IPS-18c (cell line): ENCODE data around the gene NFIX.
A peak's percentile ranks its signal among the peaks of the same experiment; 100 is the strongest.
"Not testable (repeated sequence)": the region's sequence is repeated elsewhere in the genome, so short reads cannot be mapped to it uniquely, and the experiment has no call there.

Experiments
- H3K4me3 ChIP-seq: 2 replicates; pipeline ENCODE4 v1.7.0; 2013; ENCODE audit warnings: low read depth, mild to moderate bottlenecking, low read length, moderate library complexity; ENCODE audit not compliant: insufficient read depth
- H3K9me3 ChIP-seq: one replicate; pipeline ENCODE4 v1.6.1; 2013; ENCODE audit warnings: mild to moderate bottlenecking, low read length, moderate library complexity; ENCODE audit not compliant: control insufficient read depth, insufficient read depth

The NFIX gene

GRCh38 chr19:12994701-12995595, at the start of gene NFIX:
Gene NFIX, plus strand, starts transcription at chr19:12995475. Its CDS starts 363 bp downstream, at chr19:12995838.
- Histone ChIP-seq H3K4me3 (peak within 1 kb of the TSS; percentile 24), H3K9me3 (no peaks in the 10 kb centered on the region)

- H3K4me3 ChIP-seq, result peak within 1 kb of the TSS; percentile 96
- H3K9me3 ChIP-seq, result no peaks in the 10 kb centered on the region
Measured at GRCh38 chr19:12945479-12946091, 49.7 kb upstream of the NFIX start, which contains the start of gene RAD23A. Gene RAD23A, plus strand, starts transcription at chr19:12945862. Its CDS starts 87 bp downstream, at chr19:12945949.

- no peaks in the 10 kb centered on the region for H3K9me3 ChIP-seq
Measured at GRCh38 chr19:12946092-12946721, 49.1 kb upstream of the NFIX start.

GRCh38 chr19:12946731-12947496, 48.4 kb upstream of the NFIX start:
- H3K4me3 ChIP-seq, result peak overlapping the region; percentile 96
- no peaks in the 10 kb centered on the region for H3K9me3 ChIP-seq

More at GRCh38 chr19:12946092-12946721, 49.1 kb upstream of the NFIX start:
- peak overlapping the region; percentile 96 for H3K4me3 ChIP-seq

- Histone ChIP-seq H3K9me3 (no peaks in the 10 kb centered on the region), H3K4me3 (no peak overlapping the region)
Measured at GRCh38 chr19:12947702-12948611, 47.3 kb upstream of the NFIX start.

GRCh38 chr19:12948612-12949362, 46.5 kb upstream of the NFIX start:
- Histone ChIP-seq H3K9me3 (no peaks in the 10 kb centered on the region), H3K4me3 (no peak overlapping the region)

- Histone ChIP-seq H3K4me3 (no peak overlapping the region), H3K9me3 (no peaks in the 10 kb centered on the region)
Measured at GRCh38 chr19:12949363-12950283, 45.7 kb upstream of the NFIX start.

GRCh38 chr19:12952050-12952449, 43.2 kb upstream of the NFIX start:
- not testable (repeated sequence) for H3K4me3 ChIP-seq, H3K9me3 ChIP-seq

GRCh38 chr19:12952488-12953137, 42.7 kb upstream of the NFIX start:
- no peak overlapping the region for H3K4me3 ChIP-seq
- no peaks in the 10 kb centered on the region for H3K9me3 ChIP-seq

- Histone ChIP-seq H3K4me3 (no peak overlapping the region), H3K9me3 (no peaks in the 10 kb centered on the region)
Measured at GRCh38 chr19:12953138-12953798, 42.0 kb upstream of the NFIX start.

- H3K4me3 ChIP-seq, result no peak overlapping the region
Measured at GRCh38 chr19:12953799-12954611, 41.3 kb upstream of the NFIX start.

GRCh38 chr19:12954612-12954962, 40.7 kb upstream of the NFIX start:
- no peak overlapping the region for H3K4me3 ChIP-seq
- H3K9me3 ChIP-seq, result peaks cover 2% of the 10 kb centered on the region

More at GRCh38 chr19:12953799-12954611, 41.3 kb upstream of the NFIX start:
- peaks cover 2% of the 10 kb centered on the region for H3K9me3 ChIP-seq

GRCh38 chr19:12955575-12955974, 39.7 kb upstream of the NFIX start:
- peak overlapping the region; percentile 98; the same call in 1 of the 2 replicates for H3K4me3 ChIP-seq
- not testable (repeated sequence) for H3K9me3 ChIP-seq
